ENCODE data around the gene EDAR.
A peak's percentile ranks its signal among the peaks of the same experiment; 100 is the strongest.

EDAR gene

DNA sequence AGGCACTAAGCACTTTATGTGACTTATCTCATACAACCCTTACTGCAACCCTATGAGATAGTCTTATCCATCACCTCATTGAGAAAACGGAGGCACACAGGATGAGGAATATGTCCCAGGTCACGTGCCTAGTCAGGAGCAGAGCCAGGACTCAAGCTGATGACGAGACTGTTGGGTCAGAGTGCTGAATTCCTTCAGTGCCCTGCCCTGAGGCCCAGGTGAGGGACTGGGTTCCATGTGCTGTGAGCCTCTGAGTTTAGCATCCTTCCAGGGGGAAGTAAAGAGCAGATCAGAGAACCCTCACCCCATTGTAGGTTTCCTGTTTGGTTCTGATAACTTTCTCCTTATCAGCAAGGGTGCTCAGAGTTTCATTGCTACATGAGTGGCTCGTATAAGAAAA, 11.7 kb upstream of the EDAR start:
- DNase-seq, result no peak

DNA sequence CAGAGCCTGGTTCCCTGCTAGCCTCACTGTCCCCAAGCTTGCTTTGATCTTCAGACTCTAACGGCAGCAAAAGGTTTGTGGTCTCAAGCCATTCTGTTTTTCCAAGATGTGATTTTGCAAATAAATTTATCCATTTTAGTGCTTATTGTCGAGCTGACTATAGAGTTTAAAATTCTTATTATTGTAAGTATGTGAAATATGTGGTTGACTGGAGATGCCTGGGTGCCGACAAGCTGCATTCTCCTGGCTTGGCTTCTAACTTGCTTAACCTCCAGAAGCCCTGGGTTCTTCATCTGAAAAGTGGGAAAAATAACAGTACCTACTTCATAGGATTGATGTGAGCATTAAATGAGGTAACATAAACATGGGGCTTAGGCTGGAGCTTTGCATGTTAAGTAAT, 9.9 kb upstream of the EDAR start:
- DNase-seq, result no peak

DNA sequence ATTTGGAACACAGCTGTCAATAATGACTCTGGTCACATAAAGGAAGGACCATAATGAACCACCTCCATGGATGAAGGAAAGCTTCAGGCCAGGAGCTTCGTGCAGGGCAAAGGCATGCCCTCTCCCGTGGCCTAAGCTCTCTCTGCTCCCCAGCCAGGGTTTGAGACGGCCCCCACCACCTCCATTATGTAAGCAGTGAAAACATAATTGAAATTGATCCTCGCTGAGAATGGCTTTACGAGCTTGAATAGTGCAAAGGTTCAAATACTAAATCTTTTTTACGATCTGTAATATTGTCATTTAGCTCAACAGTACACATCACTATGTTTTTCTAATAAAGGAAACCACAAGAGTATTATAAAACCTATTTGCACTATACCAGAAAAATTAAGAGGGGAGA, 5.2 kb upstream of the EDAR start:
- no peak for DNase-seq

DNA sequence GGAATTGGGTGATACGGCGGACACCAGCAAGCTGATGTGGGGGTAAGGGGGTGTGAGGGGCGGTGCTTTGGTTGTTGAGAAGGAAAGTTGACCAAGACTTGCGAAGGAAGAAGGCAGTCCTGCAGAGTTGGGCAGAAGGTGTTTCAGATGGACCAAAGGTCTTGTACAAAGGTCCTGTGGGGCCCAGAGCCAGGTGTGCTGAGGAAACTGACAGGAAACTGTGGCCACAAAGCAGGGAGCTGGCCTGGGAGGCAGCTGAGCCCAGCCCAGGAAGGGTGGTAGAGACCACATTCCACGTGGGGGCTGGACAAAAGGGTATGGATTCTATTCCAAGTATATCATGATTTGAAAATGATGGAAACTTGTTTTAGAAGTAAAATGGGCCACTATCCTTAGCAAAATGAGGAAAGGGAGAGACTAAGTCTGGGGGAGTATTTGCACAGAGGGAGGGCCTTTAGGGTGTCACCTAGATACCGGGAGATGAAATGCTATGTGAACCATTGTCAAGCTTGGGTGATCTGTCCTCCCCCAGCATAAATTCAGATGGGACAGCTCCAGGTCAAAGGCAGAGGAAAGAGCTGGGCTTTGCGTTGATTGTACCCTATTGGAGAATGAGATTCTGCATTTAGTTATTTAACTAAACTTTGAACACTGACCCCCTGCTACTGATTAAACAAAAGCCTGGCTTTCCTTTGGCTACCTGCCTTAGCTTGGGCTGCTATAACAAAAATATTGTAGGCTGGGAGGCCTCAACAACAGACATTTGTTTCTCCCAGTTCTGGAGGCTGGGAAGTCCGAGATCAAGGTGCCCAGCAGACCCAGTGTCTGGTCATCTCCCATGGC, 4.3 kb upstream of the EDAR start:
- no peak for DNase-seq

DNA sequence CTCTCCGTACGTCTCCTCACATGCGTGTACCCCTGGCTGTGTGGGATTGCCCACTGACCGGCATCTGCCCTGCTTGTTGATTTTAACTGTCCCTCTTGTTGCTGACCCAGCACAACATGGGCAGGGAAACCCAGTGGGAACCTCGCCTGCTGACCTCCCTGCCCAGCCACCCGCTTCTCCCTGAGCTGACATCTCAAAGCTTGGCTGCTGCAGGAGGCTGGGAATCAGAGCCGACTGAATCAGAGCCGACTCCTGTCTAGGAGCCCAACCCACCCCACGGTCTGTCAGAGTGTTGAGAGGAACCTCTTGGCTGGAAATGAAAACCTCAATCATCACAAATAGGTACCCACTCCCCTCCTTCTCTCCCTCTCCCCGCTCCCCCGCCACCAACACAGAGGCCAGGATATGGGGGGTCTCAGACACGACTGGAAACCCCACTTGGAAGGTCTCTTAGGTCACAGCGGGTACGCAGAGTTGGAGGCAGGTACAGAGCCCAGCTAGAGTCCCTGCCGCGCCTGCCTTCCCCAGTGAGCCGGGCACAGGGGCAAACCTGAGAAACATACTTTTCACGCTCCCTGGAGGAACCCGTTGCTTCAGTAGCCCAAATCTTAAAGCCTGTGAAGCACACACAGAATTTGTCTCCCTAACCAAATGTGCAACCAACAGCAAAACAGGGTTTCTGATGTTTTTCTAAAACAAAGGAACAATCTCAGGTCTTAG, 784 bp downstream of the EDAR start:
- no peak for DNase-seq

DNA sequence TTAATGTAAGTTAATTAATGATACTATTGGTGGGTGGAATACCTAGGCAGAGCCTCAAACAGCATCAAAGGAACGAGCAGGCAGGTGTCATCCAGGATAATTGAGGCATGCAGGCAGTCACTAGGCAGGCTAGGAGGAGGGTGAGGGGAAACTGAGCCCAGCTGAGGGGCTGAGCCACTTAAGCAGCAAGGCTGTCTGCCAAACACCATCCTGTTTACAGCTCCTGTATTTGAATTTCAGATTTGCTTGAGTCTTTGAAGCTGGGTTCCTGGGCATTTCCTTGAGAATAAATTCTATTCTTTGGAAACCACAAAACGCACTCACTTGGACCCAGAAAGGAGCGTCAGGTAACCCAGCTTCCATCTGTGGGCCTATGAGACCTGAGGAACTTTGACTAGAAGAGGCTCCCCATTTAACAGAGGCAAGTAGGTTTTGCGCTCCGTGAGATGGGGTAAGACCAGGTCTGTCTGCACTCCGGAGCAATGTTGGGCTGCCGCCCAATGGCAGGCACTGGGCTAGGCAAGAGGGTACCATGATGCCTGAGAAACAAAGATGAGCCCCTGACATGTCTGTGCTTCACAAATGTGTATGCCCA, 2.0 kb downstream of the EDAR start:
- no peak for DNase-seq

DNA sequence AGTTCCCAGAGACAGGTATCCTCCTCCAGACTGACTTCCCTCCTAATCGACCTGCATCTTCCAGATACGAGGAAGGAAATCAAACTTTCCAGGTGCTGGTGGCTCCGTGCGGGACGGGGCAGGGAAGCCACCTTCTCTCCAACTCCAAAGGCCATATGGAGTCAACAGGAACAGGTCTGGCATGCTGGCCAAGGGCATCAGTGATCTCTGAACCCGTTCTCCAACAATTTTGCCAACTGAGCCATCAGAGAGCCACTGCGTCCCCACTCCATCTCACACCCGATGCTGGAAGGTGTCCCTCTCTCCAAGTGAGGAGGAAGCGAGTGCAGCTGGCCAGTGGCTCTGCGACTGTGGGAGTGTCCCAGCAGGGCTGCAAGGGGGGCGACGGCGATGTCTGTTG, 5.4 kb downstream of the EDAR start:
- DNase-seq, result no peak

DNA sequence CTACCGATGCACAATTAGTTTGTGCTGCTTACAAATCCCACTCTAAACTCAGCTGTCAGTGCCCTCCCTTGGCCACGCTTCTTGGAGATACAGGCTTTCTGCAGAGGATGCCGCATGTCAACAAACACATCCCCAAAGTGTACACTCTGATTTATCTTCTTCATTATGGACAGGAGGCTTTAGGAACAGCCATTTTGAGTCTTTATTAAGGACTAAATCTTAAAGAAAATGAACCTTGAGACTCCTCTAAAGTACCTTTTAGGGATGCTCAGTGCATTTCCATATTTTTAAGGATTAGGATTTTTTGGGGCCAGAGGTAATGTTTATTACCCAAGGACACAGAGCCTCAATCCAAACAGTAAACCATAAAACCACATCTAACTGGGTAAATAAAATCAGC, 6.0 kb downstream of the EDAR start:
- no peak for DNase-seq

DNA sequence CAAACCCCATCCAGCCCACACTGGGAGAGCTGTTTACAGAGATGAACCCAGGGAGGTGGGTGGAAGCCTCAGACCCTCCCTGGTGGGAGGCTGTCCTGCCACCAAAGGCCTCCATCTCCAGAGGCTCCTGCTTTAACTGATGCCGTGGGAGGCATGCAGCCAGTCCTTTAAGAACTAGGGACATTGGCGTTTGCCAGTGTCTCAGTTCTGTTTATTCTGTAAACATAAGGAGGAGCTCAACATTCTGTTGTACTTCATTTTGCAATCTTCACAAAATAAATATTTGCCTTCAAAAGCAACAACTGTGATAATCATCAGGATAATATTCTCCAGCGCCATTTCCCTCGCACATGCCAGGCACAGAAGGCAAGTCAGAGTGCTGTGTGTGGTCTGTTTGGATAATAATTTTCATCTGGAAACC, 6.8 kb downstream of the EDAR start:
- no peak for DNase-seq

DNA sequence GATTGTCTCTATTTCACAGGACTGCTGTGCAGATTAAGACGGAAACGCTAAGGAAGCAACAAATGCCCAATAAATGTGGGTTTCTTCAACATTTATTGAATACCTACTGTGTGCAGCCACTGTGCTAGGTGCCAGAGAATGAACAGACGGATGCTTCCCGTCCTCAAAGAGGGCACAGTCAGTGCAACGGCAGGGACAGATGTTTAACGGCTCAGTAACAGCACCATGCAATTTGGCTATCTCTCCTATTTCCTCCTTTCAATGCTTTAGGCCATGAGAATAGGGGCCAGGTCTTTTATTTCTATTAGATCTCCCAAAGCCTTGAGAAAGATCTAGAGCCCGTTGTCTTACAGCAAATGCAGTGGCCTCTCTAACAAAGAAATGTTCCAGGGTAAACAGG, 7.2 kb downstream of the EDAR start:
- DNase-seq, result no peak

DNA sequence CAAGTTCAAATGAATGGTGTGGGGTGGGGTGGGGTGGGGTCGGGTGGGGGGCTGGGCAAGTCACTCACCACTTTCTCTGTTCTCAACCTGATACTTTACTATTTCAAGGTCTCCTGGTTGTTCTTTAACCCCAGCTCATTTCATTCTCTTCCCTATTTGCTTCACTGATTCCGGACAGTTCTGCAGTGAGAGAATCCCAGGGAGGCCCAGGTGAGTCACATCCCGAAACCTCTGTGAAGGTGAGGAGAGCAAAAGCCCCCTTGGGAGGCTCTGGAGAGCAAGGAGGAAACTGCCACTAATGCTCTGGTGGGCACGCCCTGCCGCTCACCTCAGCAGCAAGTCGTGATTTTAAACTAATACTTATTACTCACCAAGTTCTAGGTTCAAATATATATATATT, 8.9 kb downstream of the EDAR start:
- no peak for DNase-seq

DNA sequence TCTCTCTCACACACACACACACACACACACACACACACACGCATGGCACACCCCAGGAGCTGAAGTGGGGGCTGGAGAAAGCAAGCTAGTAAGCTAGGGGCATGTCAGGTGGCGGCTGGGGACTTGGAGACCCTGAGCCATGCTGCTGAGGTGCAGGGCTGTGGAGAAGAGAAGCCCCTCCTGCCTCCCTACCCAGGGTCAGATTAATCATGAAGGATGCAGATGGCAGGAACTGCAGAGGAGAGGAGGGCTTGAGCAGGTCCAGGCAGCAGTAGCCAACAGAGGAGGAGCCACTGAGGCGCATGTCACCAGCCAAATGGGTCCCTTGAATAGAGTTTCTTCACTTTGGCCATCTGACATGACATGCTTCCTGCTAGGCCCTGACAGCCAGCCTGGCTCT, 9.6 kb downstream of the EDAR start:
- no peak for DNase-seq

DNA sequence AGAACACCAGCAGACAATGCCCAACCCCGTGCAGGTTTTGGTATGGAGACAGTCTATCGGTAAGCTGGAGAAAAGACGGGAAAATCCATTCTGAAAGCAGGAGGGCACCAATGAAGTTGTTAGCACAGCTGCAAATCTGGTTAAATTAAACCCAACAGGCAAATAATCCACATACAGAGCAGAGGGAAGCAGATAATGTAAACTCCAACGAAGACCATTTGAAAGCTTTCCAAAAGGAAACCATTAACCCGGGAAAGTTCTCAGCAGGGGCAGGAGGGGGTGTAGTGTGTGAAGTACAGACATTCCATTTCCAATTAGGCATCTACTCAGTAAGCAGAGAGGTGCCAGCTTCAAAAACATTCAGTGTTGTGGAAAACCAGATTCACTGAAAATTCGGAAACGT, 10.3 kb downstream of the EDAR start:
- no peak for DNase-seq

DNA sequence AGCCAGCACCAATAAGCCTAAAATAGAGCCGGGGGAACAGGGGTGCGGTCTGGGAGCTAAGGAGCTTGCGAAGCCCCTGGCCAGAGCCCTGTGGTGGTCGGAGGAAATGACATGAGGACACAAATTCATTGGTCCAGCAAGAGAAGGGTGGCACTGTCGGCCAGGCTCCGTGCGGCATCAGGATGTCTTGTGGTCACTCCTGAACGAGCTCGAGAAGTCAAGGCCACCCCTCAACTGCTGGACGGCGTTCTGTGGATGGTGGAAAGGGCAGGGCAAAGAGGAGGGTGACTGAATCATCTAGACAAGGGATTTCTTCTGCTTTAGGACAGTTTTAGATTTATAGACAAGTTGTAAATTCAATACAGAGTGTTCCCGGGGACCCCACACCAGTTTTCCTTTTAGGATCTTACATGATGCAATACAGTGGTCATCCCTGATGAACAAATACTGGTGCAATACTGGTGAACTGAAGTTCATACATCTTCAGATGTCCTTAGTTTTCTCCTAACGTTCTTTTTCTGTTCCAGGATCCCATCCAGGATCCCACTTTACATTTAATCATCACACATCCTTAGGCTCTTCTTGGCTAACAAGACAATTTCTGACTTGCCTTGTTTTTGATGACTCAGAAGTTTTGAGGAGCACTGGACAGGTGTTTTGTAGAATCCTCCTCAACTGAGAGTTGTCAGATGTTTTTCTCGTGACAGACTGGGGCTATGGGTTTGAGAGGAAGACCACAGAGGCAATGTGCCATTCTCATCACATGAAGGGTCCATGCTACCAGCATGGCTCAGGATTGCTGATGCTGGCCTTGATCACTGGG, 13.2 kb downstream of the EDAR start:
- DNase-seq, result no peak

DNA sequence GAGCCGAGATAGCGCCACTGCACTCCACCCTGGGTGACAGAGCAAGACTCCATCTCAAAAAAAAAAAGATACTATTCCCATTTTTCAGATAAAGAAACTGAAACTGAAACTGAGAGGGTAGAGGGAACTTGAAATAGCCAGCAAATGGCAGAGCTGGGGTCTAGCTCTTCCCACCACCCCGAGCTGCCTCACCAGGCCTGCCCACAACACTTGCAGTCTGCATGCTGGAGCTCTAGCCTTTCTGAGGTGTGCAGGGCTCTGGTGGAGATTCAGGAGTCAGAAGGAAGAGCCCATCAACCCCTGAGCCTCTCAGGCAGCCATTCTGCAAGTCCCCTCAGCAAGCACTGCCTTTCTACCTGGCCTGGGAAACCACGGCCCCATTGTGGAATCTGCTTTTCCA, 14.3 kb downstream of the EDAR start:
- DNase-seq, result peak; percentile 38

DNA sequence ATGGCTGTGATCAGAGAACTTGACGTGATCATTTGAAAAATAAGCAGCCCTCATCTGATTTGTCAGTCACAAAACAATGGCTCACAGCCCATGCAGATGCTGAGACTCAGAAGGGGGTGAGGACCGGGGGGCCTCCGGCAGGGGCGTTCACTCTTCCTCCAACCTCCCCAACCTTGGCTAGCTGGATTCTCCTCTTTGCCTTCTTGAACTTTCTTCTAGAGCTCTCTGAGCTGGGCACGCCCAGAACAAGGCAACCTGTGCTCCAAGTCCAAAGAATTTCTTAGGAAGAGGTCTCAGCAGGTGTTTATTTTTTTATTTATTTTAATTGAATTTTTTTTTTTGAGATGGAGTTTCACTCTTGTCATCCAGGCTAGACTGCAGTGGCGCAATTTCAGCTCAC, 16.4 kb downstream of the EDAR start:
- no peak for DNase-seq

DNA sequence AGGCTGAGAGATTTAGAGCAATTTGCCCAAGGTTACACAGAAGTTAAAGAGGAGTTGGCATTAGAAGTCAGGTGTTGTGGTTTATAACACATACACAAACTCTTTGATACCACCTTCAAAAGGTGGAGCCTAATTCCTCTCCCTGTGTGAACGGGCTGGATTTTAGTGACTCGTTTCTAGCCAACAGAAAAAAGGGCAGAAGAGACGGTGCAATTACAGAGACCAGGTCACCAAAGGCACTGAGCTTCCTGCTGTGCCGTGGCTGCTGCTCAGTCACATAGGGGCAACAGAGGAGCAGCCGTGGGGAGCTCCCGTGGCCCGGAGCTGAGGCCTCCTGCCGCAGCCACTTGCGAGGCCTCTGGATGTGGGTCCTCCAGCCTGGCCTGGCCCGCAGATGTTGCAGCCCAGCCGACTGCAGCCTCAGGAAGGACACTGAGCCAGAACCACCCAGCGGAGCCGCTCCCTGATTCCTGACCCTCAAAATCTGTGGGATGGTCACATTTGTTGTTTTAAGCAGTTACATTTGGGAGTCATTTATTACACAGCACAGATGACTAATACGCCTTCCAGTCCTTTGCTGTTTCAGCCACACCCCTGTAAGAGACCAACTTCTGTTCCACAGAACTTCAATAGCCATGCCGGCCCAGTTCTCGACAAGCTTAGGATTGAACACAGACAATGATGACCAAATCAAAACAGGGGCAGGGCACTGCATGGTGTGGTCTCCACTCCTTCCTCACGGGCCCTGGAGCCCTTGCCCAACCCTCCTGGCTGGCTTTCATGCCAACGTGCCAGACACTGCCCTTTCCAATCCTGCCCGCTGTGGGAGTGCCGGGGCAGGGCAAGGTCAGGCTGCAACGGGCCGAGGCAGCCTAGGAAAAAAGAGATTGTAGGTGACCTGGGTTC, 17.1 kb downstream of the EDAR start:
- no peak for DNase-seq

DNA sequence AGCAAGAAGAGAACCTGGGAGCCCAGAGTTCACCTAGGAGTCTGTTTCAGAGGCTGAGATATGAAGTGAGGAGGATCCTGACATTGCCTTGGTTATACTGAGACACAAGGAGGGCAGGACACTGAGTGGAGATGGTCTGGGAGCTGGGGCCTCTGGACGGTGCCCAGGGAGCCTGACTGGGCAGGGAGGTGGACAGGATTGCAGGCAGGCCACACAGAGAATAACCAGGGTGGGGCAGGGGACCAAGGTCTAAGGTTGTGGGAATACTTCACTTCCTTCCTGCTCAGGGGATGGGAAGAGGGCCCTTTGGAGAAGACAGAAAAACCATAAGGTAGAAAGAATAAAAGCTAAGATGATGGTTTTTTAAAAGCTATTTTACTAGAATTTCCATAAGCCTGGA, 18.7 kb downstream of the EDAR start:
- DNase-seq, result no peak

DNA sequence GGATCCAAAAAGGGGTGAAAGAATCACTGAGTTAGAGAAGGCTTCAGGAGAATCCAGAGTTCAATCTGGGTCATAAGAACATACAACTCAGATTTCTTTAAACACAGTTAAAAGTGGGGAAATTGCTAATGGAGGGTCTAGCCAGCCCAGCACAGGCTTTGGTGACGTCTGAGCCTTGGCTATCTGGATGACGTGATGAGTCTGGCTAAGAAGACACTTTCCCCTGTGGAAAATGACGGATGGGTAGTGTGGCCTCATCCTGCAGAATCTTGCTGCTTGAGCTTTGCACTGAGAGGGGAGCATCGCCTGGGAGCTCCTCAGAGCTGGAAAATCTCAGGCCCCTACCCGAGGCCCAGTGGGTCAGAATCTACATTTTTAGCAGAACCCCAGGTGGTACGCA, 19.2 kb downstream of the EDAR start:
- no peak for DNase-seq

DNA sequence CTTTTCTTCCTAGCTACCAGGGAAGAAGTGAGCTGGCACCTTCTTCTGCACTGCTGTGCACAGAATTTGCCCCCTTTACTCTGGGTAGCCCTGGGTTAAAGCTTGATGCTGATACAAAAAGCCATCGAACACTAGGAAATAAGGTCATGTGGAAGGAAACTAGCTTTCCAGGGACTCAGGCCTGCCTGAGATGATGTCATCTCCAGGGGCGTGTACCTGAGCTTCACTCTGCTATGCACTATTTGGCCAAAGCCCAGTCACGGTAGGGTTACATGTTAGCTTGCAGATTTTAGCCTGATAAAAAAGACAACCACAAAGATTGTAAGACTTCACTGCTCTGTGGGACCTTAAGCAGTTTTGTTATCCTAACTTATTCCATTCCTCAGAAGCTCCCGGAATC, 20.4 kb downstream of the EDAR start:
- no peak for DNase-seq

DNA sequence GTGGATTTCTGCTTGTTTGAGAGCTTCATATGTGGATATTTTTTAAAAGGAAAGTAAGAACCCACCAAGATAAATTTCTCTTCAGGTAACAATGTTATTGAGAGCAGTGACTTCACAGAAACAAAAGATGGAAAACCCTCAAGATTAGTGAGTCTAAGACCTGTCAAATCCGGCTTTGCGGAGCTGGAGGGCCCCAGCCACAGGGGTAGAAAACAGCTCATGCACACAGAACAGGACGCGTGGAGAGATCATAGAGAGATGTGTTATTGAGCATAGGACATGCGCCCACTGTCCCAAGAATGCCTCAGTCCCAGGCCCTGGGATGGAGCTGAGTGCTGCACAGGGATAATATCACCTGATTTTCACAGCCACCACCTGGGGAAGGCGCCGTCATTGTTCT, 21.3 kb downstream of the EDAR start:
- DNase-seq, result no peak

Measured in suppressor macrophage treated with lipopolysaccharide for 4 hours (primary cell).